Neural cell (in vitro differentiated cells): ENCODE data around the gene SPX.

Experiments
- EP300 ChIP-seq: fragments of 450-650 bp; conservative IDR thresholded peaks from 2 replicates; pipeline ENCODE4 v1.6.1; 2014; ENCODE audit warnings: antibody characterized with exemption, mild to moderate bottlenecking, moderate library complexity; ENCODE audit not compliant: poor library complexity, severe bottlenecking
- EZH2 ChIP-seq: fragments of 200-600, 300-800 bp; shearing (Covaris generic), sonication (generic); IDR thresholded peaks from 2 replicates; pipeline ENCODE4 v1.6.1; 2014; ENCODE audit warnings: antibody characterized with exemption, low read length, borderline replicate concordance, mild to moderate bottlenecking; ENCODE audit not compliant: insufficient read depth, poor library complexity, severe bottlenecking
- POLR2AphosphoS5 ChIP-seq: IDR thresholded peaks from 2 replicates; pipeline ENCODE4 v1.6.1; 2012
- RAD21 ChIP-seq: fragments of 450-650 bp; conservative IDR thresholded peaks from 2 replicates; pipeline ENCODE4 v1.6.1; 2014; ENCODE audit warnings: antibody characterized with exemption, mild to moderate bottlenecking, moderate library complexity
- SMC3 ChIP-seq: fragments of 450-650 bp; conservative IDR thresholded peaks from 2 replicates; pipeline ENCODE4 v1.6.1; 2014; ENCODE audit warnings: antibody characterized with exemption, mild to moderate bottlenecking, moderate library complexity; ENCODE audit not compliant: poor library complexity
- TF ChIP-seq, protein P1 (sequence below): fragments of 450-650 bp; IDR thresholded peaks from 2 replicates; pipeline ENCODE4 v1.5.1; 2014; ENCODE audit warnings: antibody characterized with exemption, mild to moderate bottlenecking, moderate library complexity; ENCODE audit not compliant: poor library complexity, severe bottlenecking
- TF ChIP-seq, protein P2 (sequence below): IDR thresholded peaks from 2 replicates; pipeline ENCODE4 v1.6.1; 2012; ENCODE audit warnings: borderline replicate concordance

- TF ChIP-seq, protein P1, sequence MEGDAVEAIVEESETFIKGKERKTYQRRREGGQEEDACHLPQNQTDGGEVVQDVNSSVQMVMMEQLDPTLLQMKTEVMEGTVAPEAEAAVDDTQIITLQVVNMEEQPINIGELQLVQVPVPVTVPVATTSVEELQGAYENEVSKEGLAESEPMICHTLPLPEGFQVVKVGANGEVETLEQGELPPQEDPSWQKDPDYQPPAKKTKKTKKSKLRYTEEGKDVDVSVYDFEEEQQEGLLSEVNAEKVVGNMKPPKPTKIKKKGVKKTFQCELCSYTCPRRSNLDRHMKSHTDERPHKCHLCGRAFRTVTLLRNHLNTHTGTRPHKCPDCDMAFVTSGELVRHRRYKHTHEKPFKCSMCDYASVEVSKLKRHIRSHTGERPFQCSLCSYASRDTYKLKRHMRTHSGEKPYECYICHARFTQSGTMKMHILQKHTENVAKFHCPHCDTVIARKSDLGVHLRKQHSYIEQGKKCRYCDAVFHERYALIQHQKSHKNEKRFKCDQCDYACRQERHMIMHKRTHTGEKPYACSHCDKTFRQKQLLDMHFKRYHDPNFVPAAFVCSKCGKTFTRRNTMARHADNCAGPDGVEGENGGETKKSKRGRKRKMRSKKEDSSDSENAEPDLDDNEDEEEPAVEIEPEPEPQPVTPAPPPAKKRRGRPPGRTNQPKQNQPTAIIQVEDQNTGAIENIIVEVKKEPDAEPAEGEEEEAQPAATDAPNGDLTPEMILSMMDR = no peak
- TF ChIP-seq POLR2AphosphoS5 = no peak
- TF ChIP-seq EP300 = no peak
- TF ChIP-seq, protein P2, sequence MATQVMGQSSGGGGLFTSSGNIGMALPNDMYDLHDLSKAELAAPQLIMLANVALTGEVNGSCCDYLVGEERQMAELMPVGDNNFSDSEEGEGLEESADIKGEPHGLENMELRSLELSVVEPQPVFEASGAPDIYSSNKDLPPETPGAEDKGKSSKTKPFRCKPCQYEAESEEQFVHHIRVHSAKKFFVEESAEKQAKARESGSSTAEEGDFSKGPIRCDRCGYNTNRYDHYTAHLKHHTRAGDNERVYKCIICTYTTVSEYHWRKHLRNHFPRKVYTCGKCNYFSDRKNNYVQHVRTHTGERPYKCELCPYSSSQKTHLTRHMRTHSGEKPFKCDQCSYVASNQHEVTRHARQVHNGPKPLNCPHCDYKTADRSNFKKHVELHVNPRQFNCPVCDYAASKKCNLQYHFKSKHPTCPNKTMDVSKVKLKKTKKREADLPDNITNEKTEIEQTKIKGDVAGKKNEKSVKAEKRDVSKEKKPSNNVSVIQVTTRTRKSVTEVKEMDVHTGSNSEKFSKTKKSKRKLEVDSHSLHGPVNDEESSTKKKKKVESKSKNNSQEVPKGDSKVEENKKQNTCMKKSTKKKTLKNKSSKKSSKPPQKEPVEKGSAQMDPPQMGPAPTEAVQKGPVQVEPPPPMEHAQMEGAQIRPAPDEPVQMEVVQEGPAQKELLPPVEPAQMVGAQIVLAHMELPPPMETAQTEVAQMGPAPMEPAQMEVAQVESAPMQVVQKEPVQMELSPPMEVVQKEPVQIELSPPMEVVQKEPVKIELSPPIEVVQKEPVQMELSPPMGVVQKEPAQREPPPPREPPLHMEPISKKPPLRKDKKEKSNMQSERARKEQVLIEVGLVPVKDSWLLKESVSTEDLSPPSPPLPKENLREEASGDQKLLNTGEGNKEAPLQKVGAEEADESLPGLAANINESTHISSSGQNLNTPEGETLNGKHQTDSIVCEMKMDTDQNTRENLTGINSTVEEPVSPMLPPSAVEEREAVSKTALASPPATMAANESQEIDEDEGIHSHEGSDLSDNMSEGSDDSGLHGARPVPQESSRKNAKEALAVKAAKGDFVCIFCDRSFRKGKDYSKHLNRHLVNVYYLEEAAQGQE = no peak
- no peak for TF ChIP-seq RAD21
- no peak for TF ChIP-seq EZH2
- no peak for TF ChIP-seq SMC3
Observed at GRCh38 chr12:21485998-21486397, 40.1 kb upstream of the SPX start.
